ENCODE data around the gene YOD1.

Gene YOD1

DNA sequence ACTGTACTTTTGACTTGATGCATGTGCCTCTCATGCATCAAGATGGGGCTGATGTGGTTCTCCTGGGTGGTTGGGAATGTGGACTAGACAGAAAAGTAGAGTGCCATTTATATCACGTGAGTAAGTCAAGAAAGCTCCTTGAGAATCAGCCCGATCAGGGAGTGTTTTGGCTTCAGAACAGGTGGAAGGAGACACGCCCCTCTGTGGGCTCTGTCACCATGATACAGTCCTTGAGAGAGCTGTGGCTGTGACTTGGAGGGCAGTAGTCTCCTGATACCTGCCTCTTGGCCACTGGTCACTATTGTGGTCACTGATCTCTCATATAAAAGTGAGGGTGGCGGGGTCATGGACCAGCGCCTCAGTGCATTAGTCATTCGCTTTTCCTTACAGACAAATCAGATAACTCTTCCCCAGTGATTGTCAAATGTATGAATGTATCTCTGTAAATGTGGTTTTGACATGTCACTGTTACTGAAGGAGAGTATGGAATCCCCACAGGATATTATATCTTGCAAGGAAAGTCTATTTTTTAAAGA lies 28.8 kb upstream of the YOD1 start:
- peaks cover 34% of the 10 kb centered on the region for H3K4me1 ChIP-seq (ENCODE audit: low read depth, poor library complexity, severe bottlenecking)
- H3K9ac ChIP-seq = no peak overlapping the region
- no peaks in the 10 kb centered on the region for H3K27me3 ChIP-seq (ENCODE audit: insufficient read depth, low read depth)
- H3K79me2 ChIP-seq (ENCODE audit: insufficient read depth, low read depth) = no peaks in the 10 kb centered on the region
- H3K4me2 ChIP-seq = no peak overlapping the region
- TF ChIP-seq, protein P1, sequence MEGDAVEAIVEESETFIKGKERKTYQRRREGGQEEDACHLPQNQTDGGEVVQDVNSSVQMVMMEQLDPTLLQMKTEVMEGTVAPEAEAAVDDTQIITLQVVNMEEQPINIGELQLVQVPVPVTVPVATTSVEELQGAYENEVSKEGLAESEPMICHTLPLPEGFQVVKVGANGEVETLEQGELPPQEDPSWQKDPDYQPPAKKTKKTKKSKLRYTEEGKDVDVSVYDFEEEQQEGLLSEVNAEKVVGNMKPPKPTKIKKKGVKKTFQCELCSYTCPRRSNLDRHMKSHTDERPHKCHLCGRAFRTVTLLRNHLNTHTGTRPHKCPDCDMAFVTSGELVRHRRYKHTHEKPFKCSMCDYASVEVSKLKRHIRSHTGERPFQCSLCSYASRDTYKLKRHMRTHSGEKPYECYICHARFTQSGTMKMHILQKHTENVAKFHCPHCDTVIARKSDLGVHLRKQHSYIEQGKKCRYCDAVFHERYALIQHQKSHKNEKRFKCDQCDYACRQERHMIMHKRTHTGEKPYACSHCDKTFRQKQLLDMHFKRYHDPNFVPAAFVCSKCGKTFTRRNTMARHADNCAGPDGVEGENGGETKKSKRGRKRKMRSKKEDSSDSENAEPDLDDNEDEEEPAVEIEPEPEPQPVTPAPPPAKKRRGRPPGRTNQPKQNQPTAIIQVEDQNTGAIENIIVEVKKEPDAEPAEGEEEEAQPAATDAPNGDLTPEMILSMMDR (conservative IDR thresholded peaks at IDR 0.05; ENCODE audit: low read depth, low read length) = no peak
- H3K27ac ChIP-seq = no peak overlapping the region
- no peaks in the 10 kb centered on the region for H4K20me1 ChIP-seq (ENCODE audit: insufficient read depth)
- H2AFZ ChIP-seq (ENCODE audit: low read depth) = no peak overlapping the region
- no peak overlapping the region for H3K4me3 ChIP-seq (IDR thresholded peaks at IDR 0.05; ENCODE audit: insufficient read depth, low read depth, low read length)
- no peaks in the 10 kb centered on the region for H3K36me3 ChIP-seq (ENCODE audit: insufficient read depth)

DNA sequence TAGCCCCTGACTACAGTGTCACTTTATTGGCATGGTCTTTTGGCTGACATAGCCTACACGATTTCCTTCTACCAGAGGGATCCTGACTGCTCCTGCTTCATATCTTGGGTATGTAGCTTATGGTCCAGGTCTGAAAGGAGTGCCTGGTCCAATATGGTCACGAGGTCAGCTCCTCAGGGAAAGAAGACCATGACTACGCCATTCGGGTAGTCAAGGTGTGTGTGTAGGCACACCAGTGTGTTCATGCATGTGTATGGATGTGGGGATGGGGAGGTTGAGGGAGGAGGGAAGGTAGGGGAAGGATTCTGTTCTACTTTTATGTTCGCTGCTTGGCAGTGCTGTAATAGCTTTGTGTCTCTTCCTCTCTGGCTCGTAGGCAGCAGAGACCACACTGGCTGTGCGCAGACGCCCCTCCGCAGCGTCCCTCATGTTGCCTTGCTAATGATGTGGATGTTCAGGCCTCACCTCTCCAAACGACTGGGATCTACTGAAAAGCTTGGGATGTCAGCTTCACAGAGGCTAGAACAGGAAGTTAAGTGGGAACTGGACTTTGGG lies 27.6 kb upstream of the YOD1 start:
- H3K36me3 ChIP-seq (ENCODE audit: insufficient read depth) = no peaks in the 10 kb centered on the region
- no peak overlapping the region for H3K27ac ChIP-seq
- H3K79me2 ChIP-seq (ENCODE audit: insufficient read depth, low read depth) = no peaks in the 10 kb centered on the region
- H3K9ac ChIP-seq = no peak overlapping the region
- H2AFZ ChIP-seq (ENCODE audit: low read depth) = no peak overlapping the region
- H3K4me1 ChIP-seq (ENCODE audit: low read depth, poor library complexity, severe bottlenecking) = peaks cover 23% of the 10 kb centered on the region
- no peaks in the 10 kb centered on the region for H4K20me1 ChIP-seq (ENCODE audit: insufficient read depth)
- TF ChIP-seq, protein P1 (conservative IDR thresholded peaks at IDR 0.05; ENCODE audit: low read depth, low read length) = no peak
- H3K4me3 ChIP-seq (IDR thresholded peaks at IDR 0.05; ENCODE audit: insufficient read depth, low read depth, low read length) = no peak overlapping the region
- H3K4me2 ChIP-seq = no peak overlapping the region
- no peaks in the 10 kb centered on the region for H3K27me3 ChIP-seq (ENCODE audit: insufficient read depth, low read depth)

DNA sequence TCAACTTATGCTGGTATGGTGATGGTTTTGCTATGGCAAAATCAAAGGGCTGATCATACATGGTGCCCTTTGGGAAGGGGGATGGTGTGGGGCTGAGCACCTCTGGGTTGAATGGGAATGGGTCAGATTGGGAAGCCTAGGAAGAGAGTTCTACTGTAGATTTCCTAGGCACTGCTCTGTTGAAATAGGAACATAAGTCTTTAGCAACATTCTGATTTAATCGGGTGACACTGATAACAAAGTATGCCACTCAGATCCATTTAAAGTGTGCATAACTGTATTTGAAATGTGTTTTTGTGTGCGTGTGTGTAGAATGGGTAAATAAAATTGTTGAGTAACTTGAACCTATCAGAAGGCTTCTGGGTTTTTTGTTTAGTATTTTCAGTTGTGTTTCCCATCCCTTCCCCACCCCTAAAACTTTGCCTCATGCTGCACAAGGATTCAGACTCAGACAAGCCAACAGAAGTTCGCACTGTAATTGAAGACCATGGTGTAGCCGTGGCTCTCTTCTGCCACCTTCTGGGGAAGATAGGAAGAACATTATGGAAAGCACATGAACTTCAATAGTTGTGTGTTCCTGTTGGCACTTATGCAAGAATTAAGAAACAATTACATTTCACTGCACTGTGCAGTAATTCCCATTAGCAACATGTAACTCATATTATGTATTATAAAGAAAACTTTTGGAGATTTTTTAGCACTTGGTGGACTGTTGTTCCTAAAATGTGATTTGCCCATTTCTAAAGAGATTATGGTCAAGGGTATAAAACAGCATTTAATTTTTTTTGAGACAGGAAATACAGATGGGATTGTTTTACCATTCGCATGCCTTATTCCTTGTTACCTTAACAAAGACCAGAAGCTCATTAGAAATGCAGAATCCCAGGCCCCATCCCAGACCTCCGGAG lies 26.7 kb upstream of the YOD1 start:
- TF ChIP-seq, protein P1 (conservative IDR thresholded peaks at IDR 0.05; ENCODE audit: low read depth, low read length) = peak; percentile 95
- Histone ChIP-seq H3K4me2 (no peak overlapping the region), H3K79me2 (ENCODE audit: insufficient read depth, low read depth) (no peaks in the 10 kb centered on the region), H3K27me3 (ENCODE audit: insufficient read depth, low read depth) (no peaks in the 10 kb centered on the region), H3K4me3 (IDR thresholded peaks at IDR 0.05; ENCODE audit: insufficient read depth, low read depth, low read length) (no peak overlapping the region), H3K27ac (no peak overlapping the region), H3K4me1 (ENCODE audit: low read depth, poor library complexity, severe bottlenecking) (peaks cover 13% of the 10 kb centered on the region), H3K36me3 (ENCODE audit: insufficient read depth) (no peaks in the 10 kb centered on the region), H3K9ac (no peak overlapping the region), H2AFZ (ENCODE audit: low read depth) (no peak overlapping the region), H4K20me1 (ENCODE audit: insufficient read depth) (no peaks in the 10 kb centered on the region)

DNA sequence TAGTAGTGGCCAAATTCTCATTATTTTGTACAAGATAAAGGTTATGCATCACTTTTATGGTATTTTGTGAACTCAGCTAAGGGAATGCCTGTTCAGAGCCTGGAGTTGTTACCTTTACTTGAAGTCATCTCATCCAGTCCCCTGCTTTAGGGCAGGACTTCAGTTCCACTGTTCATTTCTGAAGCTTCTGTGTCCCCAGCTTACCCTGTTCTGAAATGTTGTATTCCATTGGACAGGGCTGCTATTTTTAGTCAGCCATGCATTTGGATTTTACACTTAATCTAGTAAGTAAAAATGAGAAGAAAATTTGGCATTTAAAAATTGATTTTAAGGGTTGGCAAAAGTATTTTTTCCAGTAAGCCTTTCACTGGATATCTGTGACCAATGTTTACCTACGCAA lies 26.0 kb upstream of the YOD1 start:
- Histone ChIP-seq H2AFZ (ENCODE audit: low read depth) (no peak overlapping the region), H3K79me2 (ENCODE audit: insufficient read depth, low read depth) (no peaks in the 10 kb centered on the region), H3K9ac (no peak overlapping the region), H3K36me3 (ENCODE audit: insufficient read depth) (no peaks in the 10 kb centered on the region), H3K4me1 (ENCODE audit: low read depth, poor library complexity, severe bottlenecking) (peaks cover 6% of the 10 kb centered on the region), H3K27ac (no peak overlapping the region), H3K27me3 (ENCODE audit: insufficient read depth, low read depth) (no peaks in the 10 kb centered on the region), H4K20me1 (ENCODE audit: insufficient read depth) (no peaks in the 10 kb centered on the region), H3K4me2 (no peak overlapping the region), H3K4me3 (IDR thresholded peaks at IDR 0.05; ENCODE audit: insufficient read depth, low read depth, low read length) (no peak overlapping the region)
- TF ChIP-seq, protein P1 (conservative IDR thresholded peaks at IDR 0.05; ENCODE audit: low read depth, low read length) = no peak
